Neural cell (in vitro differentiated cells): ENCODE measurements around the gene SHISA9.

Experiments used
- CTCF ChIP-seq: fragments of 450-650 bp; IDR thresholded peaks from 2 replicates; pipeline ENCODE4 v1.5.1; 2014; ENCODE audit warnings: antibody characterized with exemption, mild to moderate bottlenecking, moderate library complexity; ENCODE audit not compliant: poor library complexity, severe bottlenecking
- EP300 ChIP-seq: fragments of 450-650 bp; conservative IDR thresholded peaks from 2 replicates; pipeline ENCODE4 v1.6.1; 2014; ENCODE audit warnings: antibody characterized with exemption, mild to moderate bottlenecking, moderate library complexity; ENCODE audit not compliant: poor library complexity, severe bottlenecking
- EZH2 ChIP-seq: fragments of 200-600, 300-800 bp; shearing (Covaris generic), sonication (generic); IDR thresholded peaks from 2 replicates; pipeline ENCODE4 v1.6.1; 2014; ENCODE audit warnings: antibody characterized with exemption, low read length, borderline replicate concordance, mild to moderate bottlenecking; ENCODE audit not compliant: insufficient read depth, poor library complexity, severe bottlenecking
- MXI1 ChIP-seq: fragments of 450-650 bp; conservative IDR thresholded peaks from 2 replicates; pipeline ENCODE4 v1.6.1; 2014; ENCODE audit warnings: antibody characterized with exemption, mild to moderate bottlenecking; ENCODE audit not compliant: poor library complexity, severe bottlenecking
- POLR2AphosphoS5 ChIP-seq: IDR thresholded peaks from 2 replicates; pipeline ENCODE4 v1.6.1; 2012
- RAD21 ChIP-seq: fragments of 450-650 bp; conservative IDR thresholded peaks from 2 replicates; pipeline ENCODE4 v1.6.1; 2014; ENCODE audit warnings: antibody characterized with exemption, mild to moderate bottlenecking, moderate library complexity
- TAF1 ChIP-seq: IDR thresholded peaks from 2 replicates; pipeline ENCODE4 v1.6.1; 2012; ENCODE audit warnings: low read depth

GRCh38 chr16:13136901-13137300 lies 235.5 kb downstream of the SHISA9 start:
- TF ChIP-seq CTCF (no peak), EP300 (no peak), TAF1 (no peak), POLR2AphosphoS5 (no peak), RAD21 (no peak), MXI1 (no peak), EZH2 (no peak)
